Stimulated activated CD4-positive, alpha-beta T cell treated with anti-CD3 and anti-CD28 coated beads, Interleukin-2, amount 100 ng/mL, for 48 hours (primary cell): ENCODE data around the gene SHF.

Experiments used
- DNase-seq, 2 donors: peaks; one replicate each; pipeline ENCODE4 v3.0.0-alpha.2; 2020

SHF gene

GRCh38 chr15:45199136-45199810 is 11.5 kb upstream of the SHF start:
- DNase-seq: peak; percentile 22 to 39

GRCh38 chr15:45198337-45199135 is 10.8 kb upstream of the SHF start:
- DNase-seq: peak; percentile 93 to 94

GRCh38 chr15:45197512-45197911 is 9.7 kb upstream of the SHF start:
- DNase-seq: no peak

- no peak for DNase-seq
Measured at GRCh38 chr15:45187578-45187893, 230 bp downstream of the SHF start.

GRCh38 chr15:45186771-45187577 is 792 bp downstream of the SHF start:
- DNase-seq: no peak

GRCh38 chr15:45185903-45186770 is 1.6 kb downstream of the SHF start:
- no peak for DNase-seq

GRCh38 chr15:45185069-45185779 is 2.5 kb downstream of the SHF start:
- no peak for DNase-seq

GRCh38 chr15:45184562-45185041 is 3.2 kb downstream of the SHF start:
- no peak for DNase-seq

GRCh38 chr15:45183511-45183910 is 4.3 kb downstream of the SHF start:
- no peak for DNase-seq

GRCh38 chr15:45182996-45183395 is 4.8 kb downstream of the SHF start:
- DNase-seq: no peak

- DNase-seq: no peak
Measured at GRCh38 chr15:45181491-45182285, 6.1 kb downstream of the SHF start.

GRCh38 chr15:45180648-45181436 is 6.9 kb downstream of the SHF start:
- no peak for DNase-seq

GRCh38 chr15:45180201-45180600 is 7.6 kb downstream of the SHF start:
- no peak for DNase-seq

- DNase-seq: peak; percentile 31 to 43
Measured at GRCh38 chr15:45179221-45179985, 8.4 kb downstream of the SHF start.

GRCh38 chr15:45177285-45177684 is 10.5 kb downstream of the SHF start:
- no peak for DNase-seq

GRCh38 chr15:45174577-45174976 is 13.2 kb downstream of the SHF start:
- DNase-seq: no peak

GRCh38 chr15:45174069-45174468 is 13.7 kb downstream of the SHF start:
- no peak for DNase-seq

GRCh38 chr15:45171912-45172311 is 15.9 kb downstream of the SHF start:
- no peak for DNase-seq
